Keratinocyte (primary cell): ENCODE measurements around the gene MAN1C1. TPM values are rescaled to one million over a fixed set of nuclear protein-coding genes. Genes with fewer than 3 reads are reported as not detected.

ENCODE experiments used
- DNase-seq: peaks from one replicate; pipeline ENCODE4 v3.0.0-alpha.2; 2011; ENCODE audit warnings: low read depth, missing footprints, low spot score
- FAIRE-seq: peaks from 2 replicates; lab custom pipeline; 2011; peaks lifted over from hg19 to GRCh38; lab: Jason Lieb, UNC
- H2AFZ ChIP-seq: 2 replicates; pipeline ENCODE4 v1.6.0; 2012; ENCODE audit warnings: low read length, control low read depth, inconsistent platforms; ENCODE audit not compliant: control insufficient read depth
- H3K27ac ChIP-seq: 2 replicates; pipeline ENCODE4 v1.5.1; 2011; ENCODE audit warnings: low read length; ENCODE audit not compliant: control insufficient read depth, insufficient read depth
- H3K27me3 ChIP-seq: 3 replicates; pipeline ENCODE4 v1.6.0; 2011; ENCODE audit warnings: low read length; ENCODE audit not compliant: control insufficient read depth, insufficient read depth; ENCODE audit errors: extremely low read depth
- H3K36me3 ChIP-seq, 2 experiments: 2 replicates in 1 of 2; 3 replicates in 1 of 2; pipeline ENCODE4 v1.5.1; 2011; ENCODE audit warnings: low read length in 2 of 2, mild to moderate bottlenecking in 1 of 2; ENCODE audit not compliant: control insufficient read depth in 2 of 2, insufficient read depth in 2 of 2; ENCODE audit errors: extremely low read depth in 1 of 2
- H3K4me1 ChIP-seq: 3 replicates; pipeline ENCODE4 v1.5.1; 2011; ENCODE audit warnings: low read length; ENCODE audit not compliant: control insufficient read depth, insufficient read depth; ENCODE audit errors: extremely low read depth
- H3K4me2 ChIP-seq: 3 replicates; pipeline ENCODE4 v1.6.0; 2011; ENCODE audit warnings: low read depth, low read length; ENCODE audit not compliant: control insufficient read depth, insufficient read depth; ENCODE audit errors: extremely low read depth
- H3K4me3 ChIP-seq, 3 experiments: fragments of 200-600 bp in 1 of 3; sonication (generic) in 1 of 3; 2 replicates in 2 of 3; 3 replicates in 1 of 3; pipeline ENCODE4 v1.5.1; 2011 to 2016; ENCODE audit warnings: low read length in 3 of 3, mild to moderate bottlenecking in 3 of 3, control low read depth in 2 of 3, inconsistent platforms in 1 of 3, low read depth in 1 of 3, mixed read lengths in 1 of 3, mixed run types in 1 of 3, moderate library complexity in 1 of 3; ENCODE audit not compliant: control insufficient read depth in 2 of 3, insufficient read depth in 2 of 3; ENCODE audit errors: extremely low read depth in 1 of 3
- H3K79me2 ChIP-seq: 2 replicates; pipeline ENCODE4 v1.6.0; 2012; ENCODE audit warnings: low read length; ENCODE audit not compliant: control insufficient read depth, insufficient read depth
- H3K9ac ChIP-seq: 3 replicates; pipeline ENCODE4 v1.6.0; 2011; ENCODE audit warnings: low read length; ENCODE audit not compliant: control insufficient read depth, insufficient read depth; ENCODE audit errors: extremely low read depth
- H3K9me1 ChIP-seq: 3 replicates; pipeline ENCODE4 v1.6.0; 2011; ENCODE audit warnings: low read length; ENCODE audit not compliant: control insufficient read depth, insufficient read depth; ENCODE audit errors: extremely low read depth
- H3K9me3 ChIP-seq: 2 replicates; pipeline ENCODE4 v1.5.1; 2012; ENCODE audit warnings: low read depth, low read length; ENCODE audit not compliant: control insufficient read depth
- H4K20me1 ChIP-seq: 3 replicates; pipeline ENCODE4 v1.6.0; 2011; ENCODE audit warnings: low read length; ENCODE audit not compliant: control insufficient read depth, insufficient read depth; ENCODE audit errors: extremely low read depth
- EZH2 ChIP-seq: IDR thresholded peaks from one replicate; pipeline ENCODE4 v1.6.1; 2012; ENCODE audit warnings: inconsistent platforms, mild to moderate bottlenecking, low read length, moderate library complexity
- dilution Hi-C: fragments of 300-500 bp; cut with MboI; formaldehyde crosslinking; loops from one replicate; pipeline ENCODE4 v1.7.0; 2020; ENCODE audit warnings: low sequenced_read_pairs; ENCODE audit not compliant: extremely low pct_ligation_motif_present
- polyA plus RNA-seq, 5 experiments: library from polyadenylated mRNA; depleted of rRNA in 3 of 5; stranded (reverse) in 3 of 5; stranded (forward) in 1 of 5; unstranded in 1 of 5; fragments of >200 nt; gene quantifications; 1 replicate in 1 of 5; 2 replicates in 3 of 5; 3 replicates in 1 of 5; pipeline versions ENCODE4 v1.2.1 to v1.2.3, GENCODE V29; 2011 to 2012; ENCODE audit warnings: missing spikeins in 2 of 5, low read depth in 1 of 5, low replicate concordance in 1 of 5
- TF ChIP-seq, protein P1 (sequence below), 3 experiments: IDR thresholded peaks in 1 of 3; conservative IDR thresholded peaks in 1 of 3; optimal IDR thresholded peaks in 1 of 3; 2 replicates in 2 of 3; 3 replicates in 1 of 3; pipeline versions ENCODE3 to v1.5.1; 2011; ENCODE audit warnings: low read length in 3 of 3, mild to moderate bottlenecking in 3 of 3, moderate library complexity in 2 of 3, control low read depth in 1 of 3, inconsistent platforms in 1 of 3; ENCODE audit not compliant: insufficient read depth in 2 of 3; ENCODE audit errors: extremely low read depth in 1 of 3

The MAN1C1 gene
- polyA plus RNA-seq, 1 donor (not counting 4 experiments of a cell fraction or from before 2014, with no cell fraction given) = 0.07 TPM

DNA sequence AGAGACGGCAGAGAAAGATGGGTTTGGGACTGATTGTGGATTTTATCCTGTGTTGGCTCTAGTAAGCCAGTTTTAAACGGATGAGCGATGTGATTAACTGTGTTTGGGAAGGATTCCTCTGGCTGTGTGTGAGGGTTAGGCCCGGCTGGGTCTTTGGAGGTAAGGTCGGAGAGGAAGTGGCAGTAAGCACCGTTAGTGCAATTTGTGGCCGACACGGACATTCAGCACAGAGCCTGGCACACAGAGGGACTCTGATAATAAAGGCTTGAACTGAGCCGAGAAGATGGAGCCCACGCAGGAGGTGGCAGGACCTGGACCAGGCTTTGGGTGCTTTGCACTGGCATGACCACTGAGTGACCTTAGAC is 204.5 kb downstream of the MAN1C1 start:
- Histone ChIP-seq H3K4me3 (peak overlapping the region; percentile 69 to 92 (median 72)), H3K79me2 (peaks cover 22% of the 10 kb centered on the region), H2AFZ (peak overlapping the region; percentile 71), H3K4me1 (peaks cover 36% of the 10 kb centered on the region), H4K20me1 (no peaks in the 10 kb centered on the region), H3K36me3 (peaks cover 2 to 10% of the 10 kb centered on the region in 2 experiments), H3K27ac (peak overlapping the region; percentile 82), H3K9me1 (peaks cover 2% of the 10 kb centered on the region), H3K27me3 (no peaks in the 10 kb centered on the region), H3K9ac (peak overlapping the region; percentile 89), H3K4me2 (peak overlapping the region; percentile 76), H3K9me3 (no peaks in the 10 kb centered on the region)
- DNase-seq (no peak), FAIRE-seq (no peak)
- no peak for TF ChIP-seq EZH2
- TF ChIP-seq, protein P1, sequence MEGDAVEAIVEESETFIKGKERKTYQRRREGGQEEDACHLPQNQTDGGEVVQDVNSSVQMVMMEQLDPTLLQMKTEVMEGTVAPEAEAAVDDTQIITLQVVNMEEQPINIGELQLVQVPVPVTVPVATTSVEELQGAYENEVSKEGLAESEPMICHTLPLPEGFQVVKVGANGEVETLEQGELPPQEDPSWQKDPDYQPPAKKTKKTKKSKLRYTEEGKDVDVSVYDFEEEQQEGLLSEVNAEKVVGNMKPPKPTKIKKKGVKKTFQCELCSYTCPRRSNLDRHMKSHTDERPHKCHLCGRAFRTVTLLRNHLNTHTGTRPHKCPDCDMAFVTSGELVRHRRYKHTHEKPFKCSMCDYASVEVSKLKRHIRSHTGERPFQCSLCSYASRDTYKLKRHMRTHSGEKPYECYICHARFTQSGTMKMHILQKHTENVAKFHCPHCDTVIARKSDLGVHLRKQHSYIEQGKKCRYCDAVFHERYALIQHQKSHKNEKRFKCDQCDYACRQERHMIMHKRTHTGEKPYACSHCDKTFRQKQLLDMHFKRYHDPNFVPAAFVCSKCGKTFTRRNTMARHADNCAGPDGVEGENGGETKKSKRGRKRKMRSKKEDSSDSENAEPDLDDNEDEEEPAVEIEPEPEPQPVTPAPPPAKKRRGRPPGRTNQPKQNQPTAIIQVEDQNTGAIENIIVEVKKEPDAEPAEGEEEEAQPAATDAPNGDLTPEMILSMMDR (optimal IDR thresholded peaks at IDR 0.05 in 1 of 3, IDR thresholded peaks at IDR 0.05 in 1 of 3, conservative IDR thresholded peaks at IDR 0.05 in 1 of 3; ENCODE audit: extremely low read depth in 1 of 3, insufficient read depth in 2 of 3, low read length in 3 of 3) = no peak
- dilution Hi-C loops = no loop called here

DNA sequence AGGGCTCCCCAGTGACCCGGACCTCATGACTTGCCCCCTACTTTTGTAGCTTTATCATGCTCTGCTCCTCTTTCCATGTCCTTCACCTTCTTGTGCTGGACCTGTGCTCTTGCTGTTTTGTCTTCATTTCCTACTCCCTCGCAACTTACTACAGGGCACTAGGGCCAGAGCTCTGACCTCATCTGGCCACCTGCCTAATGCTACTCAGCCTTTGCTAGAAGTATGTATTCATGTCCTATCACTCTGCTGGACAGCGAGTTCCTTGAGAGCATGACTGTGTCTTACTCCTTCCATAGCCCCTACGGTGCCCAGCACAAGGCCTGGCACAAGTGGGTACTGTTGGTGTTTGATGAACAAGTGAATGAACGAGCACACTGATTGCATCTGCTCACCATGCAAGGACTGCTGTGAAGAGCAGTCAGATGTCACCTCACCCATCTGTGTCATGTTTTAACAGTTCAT is 205.1 kb downstream of the MAN1C1 start:
- Histone ChIP-seq H3K27ac (no peak overlapping the region), H3K9me3 (no peaks in the 10 kb centered on the region), H3K4me1 (peaks cover 36% of the 10 kb centered on the region), H4K20me1 (no peaks in the 10 kb centered on the region), H2AFZ (no peak overlapping the region), H3K27me3 (no peaks in the 10 kb centered on the region), H3K9ac (no peak overlapping the region), H3K9me1 (peaks cover under 1% of the 10 kb centered on the region), H3K4me2 (peak overlapping the region; percentile 76), H3K36me3 (peaks cover 7 to 15% of the 10 kb centered on the region in 2 experiments), H3K4me3 (no peak overlapping the region), H3K79me2 (peaks cover 22% of the 10 kb centered on the region)
- TF ChIP-seq, protein P1 (optimal IDR thresholded peaks at IDR 0.05 in 1 of 3, IDR thresholded peaks at IDR 0.05 in 1 of 3, conservative IDR thresholded peaks at IDR 0.05 in 1 of 3; ENCODE audit: extremely low read depth in 1 of 3, insufficient read depth in 2 of 3, low read length in 3 of 3) = no peak
- no peak for TF ChIP-seq EZH2
- no peak for FAIRE-seq
- no peak for DNase-seq
- dilution Hi-C loops = no loop called here
